Neural cell (in vitro differentiated cells): ENCODE measurements around the gene SECISBP2.

Experiments used
- CTCF ChIP-seq: fragments of 450-650 bp; IDR thresholded peaks from 2 replicates; pipeline ENCODE4 v1.5.1; 2014; ENCODE audit warnings: antibody characterized with exemption, mild to moderate bottlenecking, moderate library complexity; ENCODE audit not compliant: poor library complexity, severe bottlenecking
- EP300 ChIP-seq: fragments of 450-650 bp; conservative IDR thresholded peaks from 2 replicates; pipeline ENCODE4 v1.6.1; 2014; ENCODE audit warnings: antibody characterized with exemption, mild to moderate bottlenecking, moderate library complexity; ENCODE audit not compliant: poor library complexity, severe bottlenecking
- EZH2 ChIP-seq: fragments of 200-600, 300-800 bp; shearing (Covaris generic), sonication (generic); IDR thresholded peaks from 2 replicates; pipeline ENCODE4 v1.6.1; 2014; ENCODE audit warnings: antibody characterized with exemption, low read length, borderline replicate concordance, mild to moderate bottlenecking; ENCODE audit not compliant: insufficient read depth, poor library complexity, severe bottlenecking
- POLR2AphosphoS5 ChIP-seq: IDR thresholded peaks from 2 replicates; pipeline ENCODE4 v1.6.1; 2012
- RAD21 ChIP-seq: fragments of 450-650 bp; conservative IDR thresholded peaks from 2 replicates; pipeline ENCODE4 v1.6.1; 2014; ENCODE audit warnings: antibody characterized with exemption, mild to moderate bottlenecking, moderate library complexity
- SMC3 ChIP-seq: fragments of 450-650 bp; conservative IDR thresholded peaks from 2 replicates; pipeline ENCODE4 v1.6.1; 2014; ENCODE audit warnings: antibody characterized with exemption, mild to moderate bottlenecking, moderate library complexity; ENCODE audit not compliant: poor library complexity
- TAF1 ChIP-seq: IDR thresholded peaks from 2 replicates; pipeline ENCODE4 v1.6.1; 2012; ENCODE audit warnings: low read depth
- TF ChIP-seq, protein P1 (sequence below): IDR thresholded peaks from 2 replicates; pipeline ENCODE4 v1.6.1; 2012; ENCODE audit warnings: borderline replicate concordance

- no peak for TF ChIP-seq POLR2AphosphoS5
- no peak for TF ChIP-seq TAF1
- TF ChIP-seq CTCF: no peak
- TF ChIP-seq EZH2: no peak
- TF ChIP-seq EP300: no peak
- no peak for TF ChIP-seq RAD21
- TF ChIP-seq, protein P1, sequence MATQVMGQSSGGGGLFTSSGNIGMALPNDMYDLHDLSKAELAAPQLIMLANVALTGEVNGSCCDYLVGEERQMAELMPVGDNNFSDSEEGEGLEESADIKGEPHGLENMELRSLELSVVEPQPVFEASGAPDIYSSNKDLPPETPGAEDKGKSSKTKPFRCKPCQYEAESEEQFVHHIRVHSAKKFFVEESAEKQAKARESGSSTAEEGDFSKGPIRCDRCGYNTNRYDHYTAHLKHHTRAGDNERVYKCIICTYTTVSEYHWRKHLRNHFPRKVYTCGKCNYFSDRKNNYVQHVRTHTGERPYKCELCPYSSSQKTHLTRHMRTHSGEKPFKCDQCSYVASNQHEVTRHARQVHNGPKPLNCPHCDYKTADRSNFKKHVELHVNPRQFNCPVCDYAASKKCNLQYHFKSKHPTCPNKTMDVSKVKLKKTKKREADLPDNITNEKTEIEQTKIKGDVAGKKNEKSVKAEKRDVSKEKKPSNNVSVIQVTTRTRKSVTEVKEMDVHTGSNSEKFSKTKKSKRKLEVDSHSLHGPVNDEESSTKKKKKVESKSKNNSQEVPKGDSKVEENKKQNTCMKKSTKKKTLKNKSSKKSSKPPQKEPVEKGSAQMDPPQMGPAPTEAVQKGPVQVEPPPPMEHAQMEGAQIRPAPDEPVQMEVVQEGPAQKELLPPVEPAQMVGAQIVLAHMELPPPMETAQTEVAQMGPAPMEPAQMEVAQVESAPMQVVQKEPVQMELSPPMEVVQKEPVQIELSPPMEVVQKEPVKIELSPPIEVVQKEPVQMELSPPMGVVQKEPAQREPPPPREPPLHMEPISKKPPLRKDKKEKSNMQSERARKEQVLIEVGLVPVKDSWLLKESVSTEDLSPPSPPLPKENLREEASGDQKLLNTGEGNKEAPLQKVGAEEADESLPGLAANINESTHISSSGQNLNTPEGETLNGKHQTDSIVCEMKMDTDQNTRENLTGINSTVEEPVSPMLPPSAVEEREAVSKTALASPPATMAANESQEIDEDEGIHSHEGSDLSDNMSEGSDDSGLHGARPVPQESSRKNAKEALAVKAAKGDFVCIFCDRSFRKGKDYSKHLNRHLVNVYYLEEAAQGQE: no peak
- no peak for TF ChIP-seq SMC3
Measured at GRCh38 chr9:89380437-89381307, 62.4 kb downstream of the SECISBP2 start.
